K562 (cell line): ENCODE measurements around the gene ADPRHL1.

ENCODE experiments used
- ELF4 ChIP-seq: fragments of 450-650 bp; formaldehyde crosslinking; IDR thresholded peaks from 2 replicates; pipeline ENCODE4 v1.4.0; 2022; ENCODE audit warnings: missing genetic modification characterization
- EZH2 ChIP-seq: IDR thresholded peaks from 2 replicates; pipeline ENCODE4 v1.6.1; 2012; ENCODE audit warnings: low read depth, mild to moderate bottlenecking, inconsistent platforms, low read length, borderline replicate concordance
- FOXP1 ChIP-seq: sonication (generic); formaldehyde crosslinking; IDR thresholded peaks from 2 replicates; pipeline ENCODE4 v1.8.0; 2022; ENCODE audit warnings: mild to moderate bottlenecking, missing genetic modification reagents
- POLR2A ChIP-seq: fragments of 450-650 bp; conservative IDR thresholded peaks from 2 replicates; pipeline ENCODE4 v1.6.1; 2016
- POLR2AphosphoS2 ChIP-seq: IDR thresholded peaks from 2 replicates; pipeline ENCODE4 v1.6.1; 2012; ENCODE audit warnings: low read length, improper control_type of control experiment
- RFX1 ChIP-seq: fragments of 450-650 bp; IDR thresholded peaks from 2 replicates; pipeline ENCODE4 v1.6.1; 2016; ENCODE audit warnings: mild to moderate bottlenecking, moderate library complexity
- TARDBP ChIP-seq: fragments of 450-650 bp; IDR thresholded peaks from 2 replicates; pipeline ENCODE4 v1.6.1; 2016
- TF ChIP-seq, protein P1 (sequence below), 3 experiments: IDR thresholded peaks in 2 of 3; conservative IDR thresholded peaks in 1 of 3; 2 replicates each; pipeline ENCODE4 v1.5.1; 2011 to 2012; ENCODE audit warnings: low read length in 3 of 3, mild to moderate bottlenecking in 3 of 3, control low read depth in 2 of 3, improper control_type of control experiment in 1 of 3, inconsistent platforms in 1 of 3, low read depth in 1 of 3, mixed read lengths in 1 of 3, moderate library complexity in 1 of 3; ENCODE audit not compliant: insufficient read depth in 2 of 3
- TF ChIP-seq, protein P2 (sequence below): sonication (generic); formaldehyde crosslinking; IDR thresholded peaks from 2 replicates; pipeline ENCODE4 v1.8.0; 2022; ENCODE audit warnings: mild to moderate bottlenecking, low read depth, missing genetic modification reagents
- TF ChIP-seq, protein P3 (sequence below): fragments of 200-800 bp; sonication (Bioruptor generic); IDR thresholded peaks from 2 replicates; pipeline ENCODE4 v1.6.1; 2017; ENCODE audit warnings: missing genetic modification characterization, missing compliant biosample characterization

DNA sequence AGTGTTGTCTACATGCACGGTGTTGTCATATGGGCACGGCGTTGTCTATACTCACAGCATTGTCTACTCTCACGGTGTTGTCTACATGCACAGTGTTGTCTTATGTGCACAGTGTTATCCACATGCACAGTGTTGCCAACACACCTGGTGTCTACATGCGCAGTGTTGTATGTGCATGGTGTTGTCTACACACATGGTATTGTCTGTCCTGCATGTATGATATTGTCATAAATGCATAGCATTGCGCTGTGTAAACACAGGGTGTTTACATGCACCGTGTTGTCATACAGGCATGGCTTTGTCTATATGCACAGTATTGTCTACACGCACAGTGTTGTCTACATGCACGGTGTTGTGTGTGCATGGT, 6.8 kb downstream of the ADPRHL1 start:
- TF ChIP-seq, protein P1, sequence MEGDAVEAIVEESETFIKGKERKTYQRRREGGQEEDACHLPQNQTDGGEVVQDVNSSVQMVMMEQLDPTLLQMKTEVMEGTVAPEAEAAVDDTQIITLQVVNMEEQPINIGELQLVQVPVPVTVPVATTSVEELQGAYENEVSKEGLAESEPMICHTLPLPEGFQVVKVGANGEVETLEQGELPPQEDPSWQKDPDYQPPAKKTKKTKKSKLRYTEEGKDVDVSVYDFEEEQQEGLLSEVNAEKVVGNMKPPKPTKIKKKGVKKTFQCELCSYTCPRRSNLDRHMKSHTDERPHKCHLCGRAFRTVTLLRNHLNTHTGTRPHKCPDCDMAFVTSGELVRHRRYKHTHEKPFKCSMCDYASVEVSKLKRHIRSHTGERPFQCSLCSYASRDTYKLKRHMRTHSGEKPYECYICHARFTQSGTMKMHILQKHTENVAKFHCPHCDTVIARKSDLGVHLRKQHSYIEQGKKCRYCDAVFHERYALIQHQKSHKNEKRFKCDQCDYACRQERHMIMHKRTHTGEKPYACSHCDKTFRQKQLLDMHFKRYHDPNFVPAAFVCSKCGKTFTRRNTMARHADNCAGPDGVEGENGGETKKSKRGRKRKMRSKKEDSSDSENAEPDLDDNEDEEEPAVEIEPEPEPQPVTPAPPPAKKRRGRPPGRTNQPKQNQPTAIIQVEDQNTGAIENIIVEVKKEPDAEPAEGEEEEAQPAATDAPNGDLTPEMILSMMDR (IDR thresholded peaks at IDR 0.05 in 2 of 3, conservative IDR thresholded peaks at IDR 0.05 in 1 of 3; ENCODE audit: insufficient read depth in 2 of 3, low read depth in 1 of 3, low read length in 3 of 3) = no peak
- TF ChIP-seq EZH2 (no peak), POLR2A (no peak), ELF4 (CRISPR knock-in tag) (no peak), FOXP1 (no peak), TARDBP (no peak), RFX1 (no peak), POLR2AphosphoS2 (no peak)
- TF ChIP-seq, protein P2, sequence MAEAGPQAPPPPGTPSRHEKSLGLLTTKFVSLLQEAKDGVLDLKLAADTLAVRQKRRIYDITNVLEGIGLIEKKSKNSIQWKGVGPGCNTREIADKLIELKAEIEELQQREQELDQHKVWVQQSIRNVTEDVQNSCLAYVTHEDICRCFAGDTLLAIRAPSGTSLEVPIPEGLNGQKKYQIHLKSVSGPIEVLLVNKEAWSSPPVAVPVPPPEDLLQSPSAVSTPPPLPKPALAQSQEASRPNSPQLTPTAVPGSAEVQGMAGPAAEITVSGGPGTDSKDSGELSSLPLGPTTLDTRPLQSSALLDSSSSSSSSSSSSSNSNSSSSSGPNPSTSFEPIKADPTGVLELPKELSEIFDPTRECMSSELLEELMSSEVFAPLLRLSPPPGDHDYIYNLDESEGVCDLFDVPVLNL (CRISPR knock-in tag) = no peak
- TF ChIP-seq, protein P3, sequence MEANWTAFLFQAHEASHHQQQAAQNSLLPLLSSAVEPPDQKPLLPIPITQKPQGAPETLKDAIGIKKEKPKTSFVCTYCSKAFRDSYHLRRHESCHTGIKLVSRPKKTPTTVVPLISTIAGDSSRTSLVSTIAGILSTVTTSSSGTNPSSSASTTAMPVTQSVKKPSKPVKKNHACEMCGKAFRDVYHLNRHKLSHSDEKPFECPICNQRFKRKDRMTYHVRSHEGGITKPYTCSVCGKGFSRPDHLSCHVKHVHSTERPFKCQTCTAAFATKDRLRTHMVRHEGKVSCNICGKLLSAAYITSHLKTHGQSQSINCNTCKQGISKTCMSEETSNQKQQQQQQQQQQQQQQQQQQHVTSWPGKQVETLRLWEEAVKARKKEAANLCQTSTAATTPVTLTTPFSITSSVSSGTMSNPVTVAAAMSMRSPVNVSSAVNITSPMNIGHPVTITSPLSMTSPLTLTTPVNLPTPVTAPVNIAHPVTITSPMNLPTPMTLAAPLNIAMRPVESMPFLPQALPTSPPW = no peak
